Dedifferentiated amniotic fluid mesenchymal stem cell (primary cell): Measurements from ENCODE around the gene SPSB1.

Source experiments
- DNase-seq: peaks from one replicate; pipeline ENCODE4 v3.0.0-alpha.2; 2016; ENCODE audit errors: extremely low spot score

Gene SPSB1

DNA sequence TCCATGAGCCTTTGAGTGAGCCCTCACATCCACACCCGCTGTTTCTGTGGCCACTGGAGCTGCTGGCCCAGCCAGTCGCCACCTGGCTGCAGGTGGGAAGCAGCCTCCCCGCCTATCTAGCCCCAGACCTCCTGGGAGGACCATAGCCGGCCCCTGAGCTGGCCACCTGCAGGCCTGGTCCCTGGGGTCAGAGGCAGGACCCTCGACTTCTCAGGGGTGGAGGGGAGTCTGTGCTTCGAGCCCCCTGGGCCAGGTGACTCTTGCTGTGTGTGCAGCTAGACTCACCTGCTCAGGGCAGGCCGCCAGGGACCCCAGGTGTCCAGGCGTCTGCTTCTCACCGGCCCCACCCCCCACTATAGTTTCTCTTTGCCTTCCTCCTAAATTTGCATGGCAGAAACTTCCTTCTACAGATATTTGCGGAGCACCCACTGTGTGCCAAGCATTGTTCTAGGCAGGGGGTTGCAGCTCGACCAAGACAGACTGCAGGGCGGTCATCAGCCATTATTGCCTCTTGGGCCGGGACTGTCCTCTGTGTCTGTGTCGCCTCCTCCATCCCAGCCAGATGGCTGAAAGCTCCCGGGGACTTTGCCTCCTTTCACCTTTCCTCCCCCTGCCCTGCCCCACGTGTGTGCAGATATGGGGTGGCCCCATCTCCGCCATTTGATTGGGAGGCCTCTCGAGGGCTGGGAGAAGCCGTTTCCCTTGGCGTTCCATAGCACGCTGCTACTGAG, 27.3 kb downstream of the SPSB1 start:
- no peak for DNase-seq

DNA sequence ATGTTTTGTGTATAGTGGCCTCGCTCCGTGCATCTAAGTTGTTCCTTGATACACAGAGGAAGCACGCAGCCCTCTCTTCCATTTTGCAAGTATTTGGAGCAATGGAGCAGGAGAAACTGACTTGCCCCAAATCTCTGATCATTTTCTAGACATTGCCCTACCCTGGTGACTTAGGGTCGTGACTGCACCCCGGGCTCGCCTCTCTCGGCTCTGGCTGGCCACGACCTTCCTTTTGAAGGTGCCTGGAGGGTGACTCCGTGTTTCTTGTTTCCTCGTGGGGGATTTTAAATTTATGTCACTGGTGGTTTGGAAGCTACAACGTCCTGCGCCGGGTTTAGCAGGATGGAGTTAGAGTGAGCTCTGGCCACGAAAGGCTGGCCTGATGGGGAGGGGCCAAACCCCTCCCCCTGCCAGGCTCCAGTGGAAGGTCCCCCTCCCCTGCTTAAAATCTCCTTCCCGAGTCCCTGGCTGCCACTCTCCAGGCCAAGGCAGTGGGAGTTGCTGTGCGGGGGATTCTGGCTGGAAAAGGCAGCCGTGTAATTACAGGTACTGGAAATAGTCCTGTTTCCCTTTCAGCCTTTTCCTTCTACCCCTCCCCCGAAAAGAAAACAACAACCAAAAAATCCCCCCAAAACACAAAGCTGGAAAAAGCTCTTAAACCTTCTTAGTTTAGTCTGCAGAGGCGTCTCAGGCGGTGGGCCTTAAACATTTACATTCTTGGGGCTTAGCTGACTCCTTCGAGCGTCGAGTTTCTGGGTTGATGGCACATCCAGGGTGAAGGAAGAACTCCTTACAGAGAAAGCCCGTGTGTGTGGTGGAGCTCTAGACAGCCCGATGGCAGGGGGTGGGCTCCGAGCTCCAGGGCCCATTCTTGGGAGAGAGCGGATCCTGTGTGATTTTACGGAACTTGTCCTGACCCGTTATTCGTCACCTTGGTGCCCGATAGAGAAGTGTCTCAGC, 28.1 kb downstream of the SPSB1 start:
- DNase-seq, result no peak

DNA sequence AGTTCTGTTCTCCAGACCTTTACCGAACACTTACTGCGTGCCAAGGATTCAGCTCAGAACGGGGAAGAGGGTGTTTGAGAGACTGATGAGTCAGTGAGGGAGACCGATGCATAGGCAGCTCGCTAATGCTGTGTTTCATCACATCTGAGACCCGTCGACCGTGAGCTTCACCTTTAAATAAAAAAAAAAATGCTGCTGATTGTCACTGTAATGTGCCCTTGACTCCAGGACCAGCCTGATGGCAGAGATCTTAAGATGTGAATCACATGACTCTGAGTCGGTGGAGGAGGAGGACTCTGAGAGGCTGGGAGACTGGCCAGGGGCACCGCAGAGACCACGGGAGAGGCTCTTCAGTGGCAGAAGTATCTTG, 28.8 kb downstream of the SPSB1 start:
- no peak for DNase-seq

DNA sequence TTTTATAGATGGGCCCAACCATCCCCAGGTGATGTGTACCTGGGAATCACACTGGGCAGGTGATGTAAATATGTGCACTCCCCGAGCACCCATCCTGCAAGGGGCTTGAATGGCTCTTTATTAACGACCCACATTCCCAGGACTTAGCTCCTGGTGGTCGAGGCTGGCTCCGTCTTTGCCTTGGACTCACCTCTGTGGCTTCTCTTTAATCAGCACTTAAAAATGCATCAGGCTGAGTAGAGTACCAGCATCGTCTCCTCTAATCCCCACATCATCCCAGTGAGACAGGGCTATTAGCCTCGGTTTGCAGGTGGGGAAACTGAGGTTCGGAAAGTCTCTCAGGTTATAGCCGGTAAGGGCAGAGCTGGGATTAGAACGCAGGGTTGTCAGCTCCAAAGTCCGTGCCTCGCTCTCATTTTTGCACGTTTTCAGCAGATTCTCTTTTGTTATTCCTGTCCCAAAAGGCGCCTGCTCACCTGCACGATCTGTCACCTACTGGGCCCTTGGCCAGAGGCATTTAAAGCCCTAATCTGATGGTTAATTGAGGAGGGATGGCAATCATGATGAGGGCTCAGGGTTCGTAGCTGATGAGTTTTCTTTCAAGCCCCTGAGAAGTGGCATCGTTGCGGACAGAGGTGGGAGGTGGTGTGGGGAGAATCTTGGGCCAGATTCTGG, 29.4 kb downstream of the SPSB1 start:
- no peak for DNase-seq

DNA sequence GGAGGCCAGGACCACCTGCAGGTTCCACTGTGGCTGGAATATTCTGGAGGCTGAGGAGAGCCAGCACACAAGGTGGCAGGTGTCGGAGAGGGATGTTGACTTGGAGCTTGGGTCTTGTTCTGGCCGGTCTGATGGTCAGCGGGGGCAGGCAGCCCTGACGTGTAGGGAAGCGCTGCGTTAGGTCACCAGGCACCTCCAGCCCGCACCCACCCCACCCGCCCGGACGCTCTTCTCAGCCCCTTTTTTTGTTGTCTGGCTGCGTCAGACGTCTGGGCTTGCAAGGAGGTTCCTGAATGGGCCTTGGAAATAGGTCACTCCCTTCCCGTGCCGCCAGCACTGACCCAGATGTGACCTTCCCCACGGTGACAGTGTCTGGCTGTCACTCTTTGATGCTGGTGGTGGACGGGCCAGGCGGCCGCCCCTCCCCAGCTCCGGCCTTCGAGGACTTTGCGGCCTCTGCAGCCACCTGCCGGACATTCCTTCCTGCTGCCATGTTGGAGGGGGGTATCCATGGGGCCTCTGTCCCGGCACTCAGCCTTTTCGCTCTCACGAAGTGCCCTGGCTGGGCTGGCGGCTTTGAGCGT, 30.1 kb downstream of the SPSB1 start:
- no peak for DNase-seq

DNA sequence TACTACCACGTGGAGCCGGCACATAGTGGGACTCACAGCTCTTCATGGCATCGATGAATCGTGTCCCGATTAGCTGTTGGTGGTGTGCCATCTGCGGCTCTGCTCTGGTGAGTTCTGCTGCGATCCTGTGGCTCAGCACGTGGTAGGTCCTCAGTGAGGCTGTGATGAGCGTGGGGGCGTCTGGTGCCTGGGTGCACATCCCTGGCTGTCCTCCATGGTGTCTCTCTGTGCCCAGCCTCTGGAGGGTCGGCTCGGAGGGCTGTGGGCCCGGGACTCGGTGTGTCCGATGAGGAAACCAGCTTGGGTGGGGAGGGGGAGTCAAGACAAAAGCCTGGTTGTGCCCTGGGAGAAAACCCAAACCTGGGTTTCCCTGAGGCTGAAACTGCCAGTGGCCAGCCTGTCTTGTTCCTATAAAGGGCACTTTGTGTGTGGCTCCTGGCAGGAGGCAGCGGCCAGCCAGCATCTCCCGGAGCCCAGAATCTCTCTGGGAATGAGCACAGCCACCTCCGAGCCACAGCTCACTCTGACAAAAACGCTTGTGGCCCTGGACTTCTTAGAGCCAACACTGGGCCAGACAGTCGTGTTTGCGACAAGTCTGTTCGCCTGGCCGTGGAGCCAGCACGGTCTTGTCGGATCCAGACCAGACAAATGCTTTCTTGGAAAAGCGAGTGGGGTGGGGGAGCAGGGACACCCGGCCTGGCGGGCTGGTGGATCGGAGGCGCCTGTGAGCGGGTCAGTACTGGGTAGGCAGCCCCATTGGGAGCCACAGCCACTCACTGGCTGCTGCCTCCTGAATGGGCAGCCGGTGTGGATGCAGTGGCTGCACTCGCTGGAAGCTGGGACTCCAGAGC, 31.8 kb downstream of the SPSB1 start:
- no peak for DNase-seq

DNA sequence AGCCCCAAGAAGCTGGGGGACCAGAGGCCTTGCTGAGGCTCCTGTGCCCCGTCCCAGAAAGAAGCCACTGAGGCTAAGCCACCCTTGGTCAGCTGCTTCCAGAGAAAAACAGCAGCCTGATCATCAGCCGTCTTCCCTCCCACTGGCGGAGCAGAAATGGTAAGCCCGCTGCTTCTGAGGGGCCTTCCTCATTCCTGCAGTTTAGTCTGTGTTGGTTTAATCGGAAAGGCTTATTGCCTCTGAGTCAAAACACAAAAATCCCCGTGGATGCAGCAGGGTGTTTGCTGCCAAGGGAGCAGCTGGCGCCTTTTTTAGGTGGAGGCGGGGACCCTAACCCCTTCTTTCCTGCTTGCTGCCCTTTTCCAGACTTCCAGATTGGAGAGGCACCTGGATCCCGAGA, 33.9 kb downstream of the SPSB1 start:
- DNase-seq, result peak; percentile 87

DNA sequence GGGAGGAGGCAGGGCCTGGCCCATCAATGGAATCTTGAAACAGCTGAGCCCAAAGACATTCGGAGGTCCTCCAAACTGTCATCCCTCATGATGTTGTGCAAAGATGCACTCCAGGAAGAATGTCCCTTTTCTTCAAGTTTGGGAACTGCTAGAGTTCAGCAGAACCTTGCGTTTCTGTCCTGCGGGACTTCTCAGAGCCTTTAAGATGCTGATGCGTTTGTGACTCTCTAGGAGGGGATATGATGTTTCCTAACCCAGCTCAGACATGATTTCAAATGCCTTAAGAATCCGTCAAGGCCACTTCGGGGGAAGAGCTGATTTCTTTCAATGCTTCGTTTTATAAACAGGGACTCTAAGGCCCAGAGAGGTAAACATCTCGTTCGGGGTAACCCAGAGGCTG, 35.5 kb downstream of the SPSB1 start:
- DNase-seq, result no peak

DNA sequence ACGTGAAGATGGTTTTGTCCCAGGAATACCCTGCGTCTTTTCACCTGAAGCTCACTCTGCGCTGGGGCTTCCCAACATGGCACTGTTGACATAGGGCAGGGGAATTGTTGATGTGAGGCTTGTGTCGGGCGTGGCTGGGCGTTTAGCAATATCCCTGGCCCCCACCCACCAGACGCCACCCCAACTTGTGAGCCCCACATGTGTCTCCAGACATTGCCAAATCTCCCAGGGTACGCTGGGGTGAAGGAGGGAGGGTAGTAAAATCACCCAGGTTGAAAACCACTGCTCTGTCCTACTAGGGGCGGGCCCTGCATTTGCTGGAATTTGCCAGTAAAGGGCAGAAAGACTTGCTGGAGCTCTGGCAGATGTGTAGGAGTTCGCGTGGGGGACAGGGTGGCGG, 36.0 kb downstream of the SPSB1 start:
- DNase-seq, result no peak

DNA sequence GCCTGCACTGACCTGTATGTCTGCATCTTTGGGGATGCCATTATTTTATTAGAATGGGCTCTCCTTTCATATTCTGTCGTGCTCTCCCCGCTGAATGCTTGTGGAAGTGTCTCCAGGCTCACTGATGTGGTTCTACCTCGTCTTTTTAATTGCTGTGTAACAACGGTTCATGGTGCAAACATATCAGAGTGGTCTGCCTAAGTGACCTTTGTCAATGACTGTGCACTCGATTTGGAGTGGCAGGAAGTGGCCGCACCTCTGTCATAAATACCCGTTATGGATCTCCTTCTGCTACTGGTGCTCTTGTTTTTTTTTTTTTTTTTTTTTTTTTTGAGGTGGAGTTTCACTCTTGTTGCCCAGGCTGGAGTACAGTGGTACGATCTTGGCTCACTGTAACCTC, 38.3 kb downstream of the SPSB1 start:
- no peak for DNase-seq

DNA sequence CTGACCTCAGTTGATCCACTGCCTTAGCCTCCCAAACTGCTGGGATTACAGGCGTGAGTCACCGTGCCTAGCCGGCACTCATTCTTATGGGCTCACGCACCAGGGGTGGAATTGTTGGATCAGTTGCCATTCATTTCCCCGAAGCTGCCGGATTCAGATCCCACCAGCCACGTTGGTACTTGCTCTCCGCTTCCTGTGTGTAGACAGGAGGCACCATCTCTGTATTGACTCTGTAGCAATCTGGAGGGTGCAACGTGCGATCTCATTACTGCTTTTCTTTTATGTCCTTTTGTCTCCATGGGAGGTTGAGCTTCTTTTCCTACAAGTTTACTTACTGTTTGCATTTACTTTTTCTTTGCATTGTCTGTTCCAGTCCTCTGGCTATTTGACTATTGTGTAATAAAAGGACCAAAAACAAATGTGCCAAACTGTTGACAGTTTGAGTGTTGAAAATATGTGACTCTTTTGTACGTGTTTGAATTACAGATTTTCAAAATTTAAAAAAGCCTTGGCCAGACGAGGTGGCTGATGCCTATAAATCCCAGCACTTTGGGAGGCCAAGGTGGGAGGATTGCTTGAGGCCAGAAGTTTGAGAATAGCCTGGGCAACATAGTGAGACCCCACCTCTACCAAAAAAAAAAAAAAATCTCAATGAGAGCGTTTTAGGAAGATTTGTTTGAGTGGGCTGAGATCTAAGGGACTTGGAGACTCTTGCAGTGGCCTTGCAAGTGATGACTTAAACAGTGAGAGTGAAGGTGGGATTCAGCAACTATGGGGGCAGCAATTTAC, 39.1 kb downstream of the SPSB1 start:
- no peak for DNase-seq

DNA sequence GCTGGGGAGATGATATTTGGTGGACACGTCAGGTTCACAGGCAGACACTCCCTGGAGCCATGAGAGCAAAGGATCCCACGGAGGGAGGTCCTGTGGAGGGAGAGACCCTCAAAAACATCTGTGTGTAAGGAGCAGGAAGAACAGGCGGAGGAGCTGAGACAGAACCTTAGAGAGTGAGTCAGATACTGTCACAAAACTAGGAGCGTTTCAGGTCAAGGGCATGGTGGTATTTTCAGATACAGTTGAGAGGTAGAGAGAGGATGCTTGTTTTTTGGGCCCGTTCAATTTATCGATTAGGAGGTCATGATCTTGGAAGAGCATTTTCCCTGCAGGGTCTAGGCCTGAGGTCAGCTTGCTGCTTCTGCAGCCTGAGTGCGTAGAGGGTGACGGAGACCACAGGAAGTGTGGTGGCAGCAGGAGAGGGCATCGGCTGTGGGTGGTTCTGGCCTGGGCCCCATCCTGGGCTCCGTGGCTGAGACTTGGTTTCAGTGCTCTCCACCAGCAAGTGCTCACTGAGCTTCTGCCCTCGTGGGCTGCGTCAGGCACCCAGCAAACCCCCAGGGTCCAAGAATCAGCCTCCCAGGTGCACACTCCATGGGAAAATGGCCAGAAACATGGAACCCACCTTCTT, 39.9 kb downstream of the SPSB1 start:
- DNase-seq, result no peak

DNA sequence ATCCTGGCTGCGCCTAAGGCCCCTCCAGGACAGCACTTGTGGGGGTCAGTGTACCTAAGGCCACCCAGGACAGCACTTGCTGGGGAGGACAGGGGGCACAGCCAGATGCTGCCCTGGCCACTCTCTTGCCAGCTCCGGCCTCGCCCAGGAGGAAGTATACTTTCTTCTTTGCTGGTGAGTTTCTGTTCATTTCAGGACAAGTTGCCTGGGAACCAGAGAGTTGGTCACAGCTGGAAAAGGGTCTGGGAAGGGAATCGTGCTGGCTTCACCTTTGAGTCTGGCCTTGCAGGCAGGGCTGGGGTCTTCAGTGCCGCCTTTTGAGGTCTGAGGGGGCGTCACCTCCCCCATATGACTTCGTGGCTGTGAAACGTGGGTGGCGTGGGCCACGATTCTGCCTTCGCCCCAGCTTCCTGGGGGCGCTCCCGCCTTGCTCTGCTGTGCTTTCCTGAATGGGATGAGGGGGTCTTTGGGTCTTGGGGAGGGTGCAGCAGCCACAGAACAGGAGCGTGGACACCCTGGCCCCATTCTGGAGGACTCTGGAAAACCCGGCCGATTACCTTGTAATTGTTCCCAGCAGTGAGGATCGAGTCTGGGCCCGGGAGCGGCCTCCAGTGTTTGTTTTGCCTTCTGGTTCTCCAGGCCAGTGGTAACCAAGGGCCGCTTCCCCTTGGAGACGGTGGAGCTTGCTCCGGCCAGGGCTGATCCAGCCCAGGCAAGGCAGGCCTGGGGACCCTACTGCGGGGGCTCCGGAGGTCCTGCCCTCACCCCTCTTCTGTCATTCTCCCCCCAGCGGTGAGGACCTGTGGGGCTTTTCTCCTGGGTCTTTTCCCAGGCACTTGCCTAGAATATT, 45.9 kb downstream of the SPSB1 start:
- DNase-seq, result no peak

DNA sequence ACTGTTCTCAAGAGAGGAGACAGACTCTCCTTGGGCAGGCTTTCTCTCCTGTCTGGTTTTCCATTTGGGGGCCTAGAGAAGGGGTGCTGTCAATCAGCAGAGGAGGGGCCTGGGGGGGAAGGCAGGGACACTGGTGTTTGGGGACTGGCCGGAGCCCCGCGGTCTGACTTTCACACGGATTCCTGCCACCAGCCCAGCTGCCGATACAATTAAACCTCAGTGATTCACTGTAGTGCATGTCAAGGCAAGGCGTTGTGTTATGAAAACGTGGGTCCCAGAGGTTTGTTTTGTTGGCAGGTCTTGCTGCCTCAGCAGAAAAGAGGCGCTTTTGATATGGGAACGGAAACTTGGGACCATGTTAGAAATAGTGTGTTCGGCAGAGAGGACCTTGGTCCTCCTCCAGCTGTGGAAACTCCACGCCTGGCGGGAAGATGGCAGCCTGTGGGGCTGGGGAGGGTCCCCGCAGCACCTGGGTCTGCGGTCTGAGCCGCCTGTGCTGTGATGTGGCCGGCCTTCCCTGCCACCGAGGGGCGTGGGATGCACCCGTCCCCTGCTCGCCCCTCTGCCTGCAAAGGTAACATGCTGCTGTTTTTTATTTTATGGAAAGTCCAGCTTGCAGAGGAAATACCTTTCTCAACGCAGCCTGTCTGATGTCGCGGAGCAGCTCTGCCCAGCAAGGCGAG, 47.6 kb downstream of the SPSB1 start:
- DNase-seq, result no peak

DNA sequence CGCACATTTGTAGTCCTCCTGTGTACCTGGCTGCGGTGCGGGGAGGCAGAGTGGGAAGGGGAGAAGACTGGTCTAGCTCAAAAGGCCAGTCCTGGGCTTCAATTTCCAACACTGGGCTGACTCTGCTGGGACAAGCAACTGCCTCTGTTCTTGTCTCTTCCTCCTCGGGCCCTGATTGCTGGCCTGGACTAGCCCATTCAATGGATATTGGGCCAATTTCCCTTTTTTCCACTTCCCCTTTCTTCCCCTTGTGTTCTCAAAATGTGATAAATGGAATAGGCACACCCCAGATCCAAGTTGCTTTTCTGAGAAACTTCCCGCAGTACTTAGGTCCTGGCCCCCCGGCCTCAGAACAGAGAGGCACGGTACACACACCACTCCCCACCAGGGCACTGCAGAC, 48.2 kb downstream of the SPSB1 start:
- DNase-seq, result no peak

DNA sequence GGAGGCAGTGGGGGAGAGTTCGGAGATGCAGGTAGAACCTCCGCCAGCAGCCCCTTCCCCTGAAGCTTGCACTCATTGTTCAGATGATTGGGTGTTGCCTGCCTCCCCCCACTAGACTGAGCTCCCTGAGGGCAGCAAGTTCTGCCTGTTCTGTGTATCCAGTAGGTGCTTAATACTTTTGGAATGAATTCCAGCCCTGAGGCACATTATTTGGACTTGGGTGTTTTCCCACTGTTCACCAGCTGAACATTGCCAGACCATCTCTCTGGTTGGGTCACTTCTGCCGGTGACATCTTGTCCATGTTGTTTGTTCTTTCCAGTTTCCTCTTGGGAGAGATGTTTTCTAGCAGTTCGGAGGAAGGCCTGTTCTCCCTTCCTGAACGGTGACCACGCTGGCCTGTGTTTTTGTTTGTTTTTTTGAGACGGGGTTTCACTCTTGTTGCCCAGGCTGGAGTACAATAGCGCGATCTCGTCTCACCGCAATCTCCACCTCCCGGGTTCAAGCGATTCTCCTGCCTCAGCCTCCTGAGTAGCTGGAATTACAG, 48.7 kb downstream of the SPSB1 start:
- DNase-seq, result no peak

DNA sequence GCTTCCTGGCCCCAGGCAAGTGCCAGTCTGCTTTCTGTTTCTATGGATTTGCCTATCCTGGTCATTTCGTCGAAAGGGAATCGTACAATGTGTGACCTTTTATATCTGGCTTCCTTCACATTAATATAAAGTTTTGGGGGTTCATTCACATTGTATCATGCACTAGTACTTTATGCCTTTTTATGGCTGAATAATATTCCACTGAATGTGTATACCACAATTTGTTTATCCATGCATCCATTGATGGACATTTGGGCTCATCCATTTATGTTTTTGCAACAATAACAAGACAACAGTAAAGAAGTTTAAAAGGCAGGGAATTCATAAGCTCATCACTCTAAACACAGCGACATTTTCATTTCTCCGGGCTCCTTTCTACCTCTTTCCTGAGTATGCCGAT, 50.6 kb downstream of the SPSB1 start:
- DNase-seq, result no peak
